Prostate gland (tissue), 2 donors: ENCODE measurements around the gene LAT. TPM values are rescaled to one million over a fixed set of nuclear protein-coding genes. Genes with fewer than 3 reads are reported as not detected.
"Not testable (repeated sequence)": the region's sequence is repeated elsewhere in the genome, so short reads cannot be mapped to it uniquely, and the experiment has no call there.

ENCODE experiments used
- DNase-seq: peaks from one replicate; pipeline ENCODE4 v3.0.0-alpha.2; 2019; ENCODE audit warnings: low spot score
- H3K27ac ChIP-seq, 2 donors: fragments of 200-600 bp; sonication (generic); 2 replicates each; pipeline ENCODE4 v1.5.1; 2017 to 2019
- H3K27me3 ChIP-seq: fragments of 200-600 bp; sonication (generic); replicated peaks from 2 replicates; pipeline ENCODE4 v1.5.1; 2019; ENCODE audit not compliant: insufficient read depth
- H3K36me3 ChIP-seq, 2 donors: fragments of 200-600 bp; sonication (generic); 1 replicate in 1 of 2; 2 replicates in 1 of 2; pipeline versions ENCODE4 v1.5.1 to v1.8.1; 2017 to 2019
- H3K4me1 ChIP-seq: fragments of 200-600 bp; sonication (generic); replicated peaks from 2 replicates; pipeline ENCODE4 v1.5.1; 2019
- H3K4me3 ChIP-seq, 2 donors: fragments of 200-600 bp; sonication (generic); 2 replicates each; pipeline ENCODE4 v1.5.1; 2017 to 2019
- H3K9me3 ChIP-seq: fragments of 200-600 bp; sonication (generic); 2 replicates; pipeline ENCODE4 v1.5.1; 2017
- POLR2A ChIP-seq: fragments of 450-650 bp; IDR thresholded peaks from one replicate; pipeline ENCODE4 v1.6.1; 2016; ENCODE audit warnings: antibody characterized with exemption, mild to moderate bottlenecking
- POLR2AphosphoS5 ChIP-seq: sonication (generic); formaldehyde crosslinking; IDR thresholded peaks from one replicate; pipeline ENCODE4 v1.6.1; 2017; ENCODE audit warnings: antibody characterized with exemption
- WGBS: methylation state at CpG from one replicate; pipeline ENCODE4 v1.1.5; 2018; 5-methylcytosine and 5-hydroxymethylcytosine counted together
- intact Hi-C: fragments of 100-400 bp; cut with DNase I; formaldehyde crosslinking; loops from one replicate; pipeline ENCODE4 v1.14.2; 2022
- total RNA-seq, 2 donors: library from RNA; depleted of rRNA; stranded (reverse); fragments of >200 nt; gene quantifications; one replicate each; pipeline ENCODE4 v1.1.0, GENCODE V29; 2016
- TF ChIP-seq, protein P1 (sequence below), 4 experiments: fragments of 200-600 bp in 2 of 4; fragments of 450-650 bp in 2 of 4; sonication (generic) in 2 of 4; IDR thresholded peaks; 1 replicate in 3 of 4; 2 replicates in 1 of 4; pipeline ENCODE4 v1.5.1; 2016 to 2019; ENCODE audit warnings: antibody characterized with exemption in 4 of 4, mild to moderate bottlenecking in 2 of 4, moderate library complexity in 2 of 4

LAT gene
- total RNA-seq, 2 donors from 2014 or later: 4.7 to 5.7 TPM

DNA sequence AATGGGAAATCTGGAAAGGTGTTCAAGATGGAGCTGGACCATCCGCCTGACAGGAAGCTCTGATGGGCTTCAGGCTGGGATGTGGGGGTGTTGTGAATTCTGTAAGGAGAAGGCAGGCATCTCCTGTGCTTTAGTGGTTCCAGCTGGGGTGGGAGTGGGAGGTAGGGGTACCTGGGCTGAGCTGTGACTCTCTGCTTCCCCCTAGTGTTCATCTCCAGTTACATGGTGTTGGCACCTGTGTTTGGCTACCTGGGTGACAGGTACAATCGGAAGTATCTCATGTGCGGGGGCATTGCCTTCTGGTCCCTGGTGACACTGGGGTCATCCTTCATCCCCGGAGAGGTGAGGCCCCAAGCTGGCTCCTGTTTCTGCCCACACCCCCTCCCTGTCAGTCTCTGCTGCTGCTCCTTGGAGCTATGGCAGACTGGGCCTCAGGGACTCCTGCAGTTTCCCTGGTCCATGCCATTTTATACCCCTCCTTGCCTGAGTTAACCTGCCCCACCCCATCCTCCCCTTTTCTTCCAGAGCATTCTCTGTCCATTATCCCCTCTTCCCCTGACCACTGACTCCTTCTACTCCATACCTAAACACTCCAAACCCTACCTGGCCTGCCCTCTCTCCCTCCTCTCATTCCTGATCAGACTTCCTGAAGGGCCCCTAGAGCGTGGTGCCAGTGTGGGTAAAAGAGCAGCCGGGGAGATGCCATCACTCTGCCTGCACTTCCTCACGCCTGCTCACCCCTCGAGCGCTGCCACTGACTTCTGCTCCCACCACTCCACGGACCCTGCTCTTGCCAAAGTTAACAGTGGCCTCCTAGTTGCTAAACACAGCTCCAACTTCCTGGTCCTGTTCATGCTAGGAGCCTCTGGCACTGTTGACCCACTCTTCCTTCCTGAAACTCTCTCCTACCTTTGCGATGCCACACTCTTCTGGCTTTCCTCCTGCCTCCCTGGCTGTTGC lies 6.9 kb upstream of the LAT start:
- H3K27me3 ChIP-seq: no peaks in the 10 kb centered on the region
- intact Hi-C loops: no loop called here
- DNase-seq: no peak
- no peak overlapping the region for H3K4me3 ChIP-seq
- WGBS: 76% methylated on average over 11 of the region's 11 CpGs
- H3K36me3 ChIP-seq: no peaks in the 10 kb centered on the region
- H3K4me1 ChIP-seq: peaks cover 5% of the 10 kb centered on the region
- no peak overlapping the region for H3K27ac ChIP-seq
- H3K9me3 ChIP-seq: no peaks in the 10 kb centered on the region
- no peak for TF ChIP-seq POLR2AphosphoS5
- TF ChIP-seq, protein P1, sequence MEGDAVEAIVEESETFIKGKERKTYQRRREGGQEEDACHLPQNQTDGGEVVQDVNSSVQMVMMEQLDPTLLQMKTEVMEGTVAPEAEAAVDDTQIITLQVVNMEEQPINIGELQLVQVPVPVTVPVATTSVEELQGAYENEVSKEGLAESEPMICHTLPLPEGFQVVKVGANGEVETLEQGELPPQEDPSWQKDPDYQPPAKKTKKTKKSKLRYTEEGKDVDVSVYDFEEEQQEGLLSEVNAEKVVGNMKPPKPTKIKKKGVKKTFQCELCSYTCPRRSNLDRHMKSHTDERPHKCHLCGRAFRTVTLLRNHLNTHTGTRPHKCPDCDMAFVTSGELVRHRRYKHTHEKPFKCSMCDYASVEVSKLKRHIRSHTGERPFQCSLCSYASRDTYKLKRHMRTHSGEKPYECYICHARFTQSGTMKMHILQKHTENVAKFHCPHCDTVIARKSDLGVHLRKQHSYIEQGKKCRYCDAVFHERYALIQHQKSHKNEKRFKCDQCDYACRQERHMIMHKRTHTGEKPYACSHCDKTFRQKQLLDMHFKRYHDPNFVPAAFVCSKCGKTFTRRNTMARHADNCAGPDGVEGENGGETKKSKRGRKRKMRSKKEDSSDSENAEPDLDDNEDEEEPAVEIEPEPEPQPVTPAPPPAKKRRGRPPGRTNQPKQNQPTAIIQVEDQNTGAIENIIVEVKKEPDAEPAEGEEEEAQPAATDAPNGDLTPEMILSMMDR (IDR thresholded peaks at IDR 0.05): peak in 3 of 4 experiments; percentile 13 to 40 (median 21)

DNA sequence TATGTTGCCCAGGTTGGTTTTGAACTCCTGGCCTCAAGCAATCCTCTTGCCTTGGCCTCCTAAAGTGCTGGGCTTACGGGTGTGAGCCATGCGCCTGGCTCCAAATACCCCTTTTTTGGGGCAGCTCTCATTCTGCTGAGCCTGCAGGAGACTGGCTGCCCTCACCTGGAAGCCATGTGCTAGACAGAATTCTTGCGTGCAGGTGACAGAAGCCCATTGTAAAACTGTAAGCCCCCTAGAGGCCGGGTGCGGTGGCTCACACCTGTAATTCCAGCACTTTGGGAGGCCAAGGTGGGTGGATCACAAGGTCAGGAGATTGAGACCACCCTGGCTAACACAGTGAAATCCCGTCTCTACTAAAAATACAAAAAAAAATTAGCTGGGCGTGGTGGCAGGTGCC lies 4.5 kb upstream of the LAT start:
- H3K27me3 ChIP-seq, H3K4me3 ChIP-seq, H3K27ac ChIP-seq, intact Hi-C loops, H3K4me1 ChIP-seq, H3K36me3 ChIP-seq, DNase-seq, H3K9me3 ChIP-seq: not testable (repeated sequence)
- WGBS: 82% methylated on average over 7 of the region's 7 CpGs

DNA sequence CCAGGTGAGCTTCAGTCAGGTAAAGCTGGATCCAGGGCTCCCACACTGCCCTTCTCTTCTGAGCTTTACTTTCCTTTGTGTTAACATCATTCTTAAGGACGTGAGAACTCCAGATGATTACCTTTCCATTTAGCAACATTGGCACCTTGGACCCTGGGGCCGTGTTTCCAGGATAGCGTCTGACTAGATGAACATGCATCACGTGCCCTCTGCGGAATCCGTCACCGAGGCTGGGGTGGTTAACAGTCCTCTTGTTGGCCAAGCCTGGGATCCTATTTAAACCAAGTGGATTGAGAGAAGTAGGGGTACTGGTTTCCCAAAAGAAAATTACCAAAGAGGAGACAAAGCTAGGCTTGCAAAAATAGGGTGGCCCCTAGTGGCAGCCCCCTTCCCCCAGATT lies 3.9 kb upstream of the LAT start:
- no peak overlapping the region for H3K4me3 ChIP-seq
- TF ChIP-seq, protein P1 (IDR thresholded peaks at IDR 0.05): no peak
- TF ChIP-seq POLR2A (no peak), POLR2AphosphoS5 (no peak)
- 96% methylated on average over 7 of the region's 7 CpGs for WGBS
- H3K27me3 ChIP-seq: no peaks in the 10 kb centered on the region
- intact Hi-C loops: no loop called here
- no peaks in the 10 kb centered on the region for H3K9me3 ChIP-seq
- no peak for DNase-seq
- peaks cover 0 to 9% of the 10 kb centered on the region in 2 donors for H3K36me3 ChIP-seq
- H3K27ac ChIP-seq: no peak overlapping the region
- no peaks in the 10 kb centered on the region for H3K4me1 ChIP-seq

DNA sequence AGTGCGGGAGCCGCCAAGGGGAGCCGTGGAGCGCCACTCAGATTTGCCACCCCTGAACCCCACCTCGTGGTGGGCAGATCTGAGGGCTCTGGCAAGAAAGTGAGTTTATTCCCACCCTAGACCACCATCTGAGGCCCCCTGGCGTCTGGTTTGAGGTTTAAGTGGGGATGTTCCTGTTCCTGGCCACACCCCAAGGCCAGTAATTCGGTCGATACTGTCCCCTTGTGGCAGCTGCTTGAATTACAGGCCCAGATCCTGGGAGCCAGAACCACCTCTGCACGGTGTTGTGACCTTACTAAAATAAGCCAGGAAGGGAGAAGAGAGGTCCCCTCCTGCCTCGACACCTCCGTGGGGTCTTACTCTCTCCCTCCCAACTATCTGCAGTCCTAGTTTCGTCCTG lies 3.3 kb upstream of the LAT start:
- Histone ChIP-seq H3K4me1 (no peaks in the 10 kb centered on the region), H3K9me3 (no peaks in the 10 kb centered on the region), H3K36me3 (peaks cover 0 to 9% of the 10 kb centered on the region in 2 donors), H3K27ac (no peak overlapping the region), H3K4me3 (no peak overlapping the region), H3K27me3 (no peaks in the 10 kb centered on the region)
- intact Hi-C loops: no loop called here
- 80% methylated on average over 12 of the region's 12 CpGs for WGBS
- no peak for TF ChIP-seq POLR2AphosphoS5
- DNase-seq: no peak

DNA sequence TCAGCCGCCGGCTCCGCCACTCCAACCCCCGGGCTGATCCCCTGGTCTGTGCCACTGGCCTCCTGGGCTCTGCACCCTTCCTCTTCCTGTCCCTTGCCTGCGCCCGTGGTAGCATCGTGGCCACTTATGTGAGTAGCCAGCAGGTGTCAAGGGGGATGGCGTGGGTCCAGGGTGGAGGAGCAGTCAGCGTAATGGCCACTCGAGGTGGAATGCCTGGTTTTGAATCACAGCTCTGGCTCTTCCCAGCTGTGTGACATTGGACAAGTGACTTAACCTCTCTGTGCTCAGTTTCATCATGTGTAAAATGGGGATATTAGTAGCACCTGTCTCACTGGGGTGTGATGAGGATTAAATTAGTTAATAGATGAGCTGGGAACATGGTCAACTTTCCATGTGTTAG lies 2.4 kb upstream of the LAT start:
- peaks cover 0 to 9% of the 10 kb centered on the region in 2 donors for H3K36me3 ChIP-seq
- intact Hi-C loops: no loop called here
- DNase-seq: no peak
- H3K27me3 ChIP-seq: no peaks in the 10 kb centered on the region
- no peak overlapping the region for H3K27ac ChIP-seq
- 96% methylated on average over 10 of the region's 10 CpGs for WGBS
- no peaks in the 10 kb centered on the region for H3K4me1 ChIP-seq
- no peak overlapping the region for H3K4me3 ChIP-seq
- no peaks in the 10 kb centered on the region for H3K9me3 ChIP-seq
- TF ChIP-seq, protein P1 (IDR thresholded peaks at IDR 0.05): no peak
- TF ChIP-seq POLR2AphosphoS5 (no peak), POLR2A (no peak)

DNA sequence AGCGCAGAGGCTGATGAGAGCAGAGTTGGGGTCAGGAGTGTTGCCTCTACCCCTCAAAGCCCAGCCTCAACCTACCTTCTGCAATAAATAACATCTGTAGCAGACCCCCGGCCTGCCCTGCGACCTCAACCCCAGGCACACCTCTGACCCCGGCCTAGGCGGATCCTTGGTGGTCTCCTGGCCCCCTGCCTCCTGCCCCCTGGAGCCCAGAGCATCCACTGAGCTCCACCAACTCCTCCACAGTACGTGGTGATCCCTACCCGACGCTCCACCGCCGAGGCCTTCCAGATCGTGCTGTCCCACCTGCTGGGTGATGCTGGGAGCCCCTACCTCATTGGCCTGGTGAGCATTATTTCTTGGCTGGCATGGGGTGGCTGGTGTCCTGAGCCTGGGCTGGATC lies 1.9 kb upstream of the LAT start:
- no peak overlapping the region for H3K27ac ChIP-seq
- WGBS: 92% methylated on average over 11 of the region's 11 CpGs
- no peak for DNase-seq
- no peak overlapping the region for H3K4me3 ChIP-seq
- H3K36me3 ChIP-seq: peaks cover 0 to 9% of the 10 kb centered on the region in 2 donors
- intact Hi-C loops: no loop called here
- H3K9me3 ChIP-seq: no peaks in the 10 kb centered on the region
- H3K4me1 ChIP-seq: no peaks in the 10 kb centered on the region
- TF ChIP-seq, protein P1 (IDR thresholded peaks at IDR 0.05): no peak
- TF ChIP-seq POLR2AphosphoS5 (no peak), POLR2A (no peak)
- no peaks in the 10 kb centered on the region for H3K27me3 ChIP-seq
